Muscle of back (tissue), 11 donors: ENCODE data around the gene COTL1. TPM values are rescaled to one million over a fixed set of nuclear protein-coding genes. Genes with fewer than 3 reads are reported as not detected.
A peak's percentile ranks its signal among the peaks of the same experiment; 100 is the strongest.

Source experiments
- DNase-seq, 3 donors: peaks; one replicate each; pipeline versions ENCODE4 v3.0.0 to v3.0.0-alpha.2; 2013
- polyA plus RNA-seq, 10 donors: library from polyadenylated mRNA; unstranded; fragments of 120-200 nt; gene quantifications; one replicate each; pipeline ENCODE4 v1.2.1, GENCODE V29; 2013; ENCODE audit not compliant: insufficient read length in 10 of 10

Gene COTL1
- polyA plus RNA-seq, 10 donors = 23.0 to 43.3 (median 28.5) TPM

GRCh38 chr16:84598360-84598759 is 19.5 kb downstream of the COTL1 start:
- no peak for DNase-seq

DNA sequence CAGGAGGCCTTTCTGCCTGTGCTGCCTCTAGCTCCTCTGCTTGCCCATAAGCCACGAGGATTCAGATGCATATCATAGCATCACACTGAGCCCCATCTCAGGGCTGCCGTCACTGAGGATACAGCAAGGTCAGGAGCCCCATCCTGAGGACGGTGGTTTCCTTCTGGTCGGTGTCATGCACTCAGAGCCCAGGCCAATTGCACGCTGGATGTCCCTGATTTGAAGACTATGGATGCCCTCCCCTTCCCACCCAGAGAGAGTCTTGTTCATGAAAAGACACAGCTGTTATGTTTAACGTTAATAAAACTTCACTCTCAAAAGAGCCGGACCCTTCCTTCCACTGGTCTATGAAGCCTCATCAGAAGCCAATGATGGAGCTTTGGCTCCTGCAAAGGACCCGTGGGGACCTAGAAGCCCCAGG is 19.9 kb downstream of the COTL1 start:
- peak in 1 of 3 donors; percentile 31 for DNase-seq

GRCh38 chr16:84597528-84597896 is 20.4 kb downstream of the COTL1 start:
- DNase-seq = peak in 1 of 3 donors; percentile 35

DNA sequence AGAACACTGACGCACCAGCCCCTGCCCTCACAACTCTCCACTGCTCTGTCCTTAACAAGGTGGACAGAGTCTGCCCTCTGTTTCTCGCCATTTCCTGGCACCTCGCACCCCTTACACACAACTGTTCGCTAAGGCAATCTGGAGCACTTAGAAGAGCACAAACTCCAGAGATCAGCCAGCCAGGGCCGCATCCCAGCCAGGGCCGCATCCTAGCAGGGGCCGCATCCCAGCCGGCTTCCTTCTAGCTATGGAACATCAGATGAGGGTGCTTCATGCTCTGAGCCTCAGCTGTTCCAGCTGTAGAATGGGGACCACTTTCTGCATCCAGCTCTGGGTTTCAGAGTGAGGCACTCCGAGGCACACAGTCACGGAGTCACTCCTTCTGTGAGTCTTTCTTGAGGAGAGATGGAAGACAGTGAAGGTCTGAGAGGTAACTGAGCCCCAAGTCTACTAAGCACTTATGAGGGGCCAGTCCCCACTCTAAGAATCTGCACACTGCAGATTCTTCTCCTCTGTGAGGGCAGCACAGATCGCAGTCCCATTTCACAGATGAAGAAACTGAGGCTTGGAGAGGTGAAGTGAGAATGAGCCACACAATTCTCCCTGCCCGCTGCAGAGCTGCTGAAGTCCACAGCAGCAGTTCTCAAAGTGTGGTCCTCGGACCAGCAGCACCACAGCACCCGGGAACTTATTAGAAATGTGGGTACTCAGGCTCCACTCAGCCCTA is 20.9 kb downstream of the COTL1 start:
- no peak for DNase-seq

GRCh38 chr16:84596161-84596560 is 21.7 kb downstream of the COTL1 start:
- no peak for DNase-seq

GRCh38 chr16:84595052-84595481 is 22.8 kb downstream of the COTL1 start:
- no peak for DNase-seq

GRCh38 chr16:84594725-84595038 is 23.2 kb downstream of the COTL1 start:
- no peak for DNase-seq

DNA sequence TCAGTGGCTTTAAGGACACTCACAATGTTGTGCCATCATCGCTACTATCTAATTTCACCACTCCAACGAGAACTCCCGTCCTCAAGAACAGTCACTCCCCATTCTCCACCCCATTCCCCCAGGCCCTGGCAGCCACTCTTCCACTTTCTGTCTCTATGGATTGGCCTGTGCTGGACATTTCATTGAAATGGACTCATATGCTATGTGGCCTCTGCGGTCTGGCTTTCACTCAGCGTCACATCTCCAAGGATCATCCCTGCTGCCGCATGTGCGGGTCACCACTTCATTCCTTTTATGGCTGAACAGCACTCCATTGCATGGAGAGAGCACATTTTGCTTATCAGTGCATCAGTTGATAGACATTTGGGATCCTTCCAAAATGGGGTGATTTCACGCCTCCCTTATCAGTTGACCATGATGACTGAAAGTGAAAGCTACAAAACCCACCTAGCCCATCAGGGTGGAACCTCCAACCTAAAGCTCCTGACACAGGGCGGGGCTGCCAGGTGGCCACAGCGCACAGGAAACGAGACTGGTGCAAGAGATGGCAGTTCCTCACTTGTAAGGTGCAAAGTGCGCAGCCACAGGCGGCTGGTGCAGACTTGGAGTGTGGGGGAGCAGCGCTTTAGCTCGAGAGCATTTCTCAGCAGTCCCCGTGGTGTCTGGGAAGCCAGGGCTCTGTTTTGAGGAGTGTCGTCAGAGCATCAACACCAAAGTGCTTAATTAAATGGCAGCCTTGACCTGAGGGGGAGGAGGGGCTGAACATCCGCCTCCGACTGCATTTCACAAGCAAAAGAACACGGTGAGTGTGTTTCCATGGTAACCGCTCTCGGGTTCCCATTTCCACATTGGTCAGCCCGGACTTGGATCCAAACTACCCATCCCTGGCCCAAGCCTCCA is 23.8 kb downstream of the COTL1 start:
- DNase-seq = peak in 1 of 3 donors; percentile 25

- DNase-seq = no peak
These were observed 25.2 kb downstream of the COTL1 start for GRCh38 chr16:84592718-84593117.

- no peak for DNase-seq
These were observed 27.7 kb downstream of the COTL1 start for GRCh38 chr16:84589975-84590719.

DNA sequence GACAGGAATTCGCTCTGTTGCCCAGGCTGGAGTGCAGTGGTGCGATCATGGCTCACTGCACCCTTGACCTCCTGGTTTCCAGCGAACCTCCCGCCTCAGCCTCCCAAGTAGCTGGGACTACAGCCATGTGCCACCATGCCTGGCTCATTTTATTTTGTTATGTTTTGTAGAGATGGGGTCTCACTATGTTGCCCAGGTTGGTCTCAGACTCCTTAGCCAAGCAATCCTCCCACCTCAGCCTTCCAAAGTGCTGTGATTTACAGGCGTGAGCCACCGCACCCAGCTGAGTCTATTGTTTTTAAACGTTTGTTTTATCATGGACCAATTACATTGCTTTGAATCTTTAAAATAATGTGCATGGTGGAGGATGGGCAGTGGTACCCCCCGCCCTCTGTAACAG is 28.9 kb downstream of the COTL1 start:
- no peak for DNase-seq

- peak in 1 of 3 donors; percentile 52 for DNase-seq
These were observed 32.0 kb downstream of the COTL1 start for GRCh38 chr16:84585886-84586285.

DNA sequence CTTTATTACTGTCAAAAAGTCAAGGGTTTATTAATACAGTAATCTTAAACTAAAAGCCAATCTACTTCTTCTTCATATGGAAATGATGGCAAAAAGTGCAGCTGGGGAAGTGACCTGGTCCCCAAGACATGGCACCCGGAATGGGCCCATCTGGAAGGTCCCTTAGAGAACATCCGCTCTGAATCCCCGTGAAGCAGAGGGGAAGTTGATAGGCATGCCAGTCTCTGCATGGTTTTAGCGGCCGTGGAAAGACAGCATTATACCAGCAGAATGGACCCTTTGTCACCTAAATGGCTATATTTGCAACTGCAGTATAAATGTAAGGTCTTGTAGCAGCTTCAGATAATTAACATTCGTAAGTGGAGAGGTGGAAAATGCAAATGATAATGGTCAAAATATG is 32.4 kb downstream of the COTL1 start:
- no peak for DNase-seq

DNA sequence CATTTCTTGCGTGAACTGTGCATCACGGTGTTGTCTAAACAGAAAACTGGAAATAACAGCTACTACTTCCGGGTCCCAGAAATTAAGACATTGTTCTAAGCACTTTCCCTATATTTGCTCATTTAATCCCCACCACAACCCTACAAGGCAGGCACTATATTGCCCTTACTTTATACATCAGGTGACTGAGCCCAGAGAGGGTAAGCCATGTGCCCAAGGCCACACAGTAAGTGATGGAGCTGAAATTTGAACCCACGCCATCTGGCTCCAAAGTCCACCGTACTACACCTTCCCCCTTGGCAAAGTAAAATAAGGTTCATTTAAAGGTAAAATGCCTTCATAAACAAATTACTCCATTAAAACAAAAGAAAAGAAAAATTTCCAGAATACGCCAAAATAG is 33.2 kb downstream of the COTL1 start:
- DNase-seq = no peak

GRCh38 chr16:84583995-84584394 is 33.9 kb downstream of the COTL1 start:
- DNase-seq = peak in 1 of 3 donors; percentile 43

DNA sequence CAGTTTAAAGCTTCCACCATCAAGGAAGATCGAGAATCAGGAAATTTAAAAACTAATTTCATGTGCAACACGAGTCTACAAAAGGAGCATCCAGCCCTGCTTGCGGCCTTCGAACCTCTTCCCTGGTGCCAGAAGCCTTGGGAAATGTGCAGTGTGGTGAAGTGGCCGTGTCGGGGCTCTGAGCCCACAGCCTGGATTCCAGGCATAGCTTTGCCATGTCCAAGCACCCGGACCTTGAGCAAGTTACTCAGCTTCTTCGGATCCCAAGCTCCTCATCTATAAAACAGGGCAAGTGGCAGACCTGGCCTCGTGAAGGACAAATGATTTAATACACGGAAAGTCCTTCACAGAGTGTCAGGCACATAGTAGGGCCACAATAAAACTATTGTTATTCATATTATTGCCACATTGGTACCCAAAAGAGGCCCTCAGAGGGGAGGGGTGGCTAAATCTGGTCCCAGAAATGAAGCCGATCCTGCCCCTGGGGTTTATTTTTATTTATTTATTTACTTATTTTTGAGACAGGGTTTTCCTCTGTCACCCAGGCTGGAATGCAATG is 34.8 kb downstream of the COTL1 start:
- DNase-seq = no peak

DNA sequence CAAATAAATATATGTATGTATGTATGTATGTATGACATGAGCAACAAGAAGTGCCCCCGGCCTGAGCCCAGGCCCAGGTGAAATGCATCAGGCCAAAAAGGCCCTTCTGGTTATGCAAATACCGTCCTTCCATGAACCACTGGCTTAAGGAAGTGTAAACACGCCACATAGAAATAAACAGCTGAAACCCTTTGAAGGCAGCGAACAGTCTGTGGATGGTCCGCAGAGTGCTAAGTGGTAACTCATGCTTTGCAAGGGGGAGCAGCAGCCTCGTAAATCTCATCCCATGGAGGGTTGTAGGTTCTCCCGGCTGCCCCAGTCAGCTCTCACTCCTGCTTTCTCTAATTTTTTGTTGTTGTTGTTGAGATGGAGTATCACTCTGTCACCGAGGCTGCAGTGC is 36.7 kb downstream of the COTL1 start:
- no peak for DNase-seq

- DNase-seq = no peak
These were observed 37.9 kb downstream of the COTL1 start for GRCh38 chr16:84579936-84580335.

DNA sequence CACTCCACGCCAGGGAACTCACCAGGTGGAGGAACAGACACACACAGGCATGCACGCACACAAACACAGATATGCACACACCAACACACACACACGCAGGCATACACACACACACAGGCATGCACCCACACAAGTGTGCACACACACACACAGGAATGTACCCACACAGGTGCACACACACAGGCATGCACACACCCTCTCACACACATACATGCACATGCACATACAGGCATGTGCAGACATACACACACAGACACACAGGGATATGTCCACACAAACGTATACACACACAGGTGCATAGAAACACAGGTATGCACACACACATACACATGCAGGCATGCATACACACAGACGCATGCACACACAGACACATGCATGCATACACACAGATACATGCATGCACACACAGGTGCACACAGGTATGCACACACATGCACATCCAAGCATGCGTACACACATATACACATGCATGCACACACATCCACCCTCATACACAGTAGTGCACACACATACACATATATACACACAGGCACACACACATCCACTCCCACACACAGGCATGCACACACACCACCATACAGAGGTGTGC is 39.2 kb downstream of the COTL1 start:
- DNase-seq = no peak

- no peak for DNase-seq
These were observed 40.7 kb downstream of the COTL1 start for GRCh38 chr16:84577034-84577803.

DNA sequence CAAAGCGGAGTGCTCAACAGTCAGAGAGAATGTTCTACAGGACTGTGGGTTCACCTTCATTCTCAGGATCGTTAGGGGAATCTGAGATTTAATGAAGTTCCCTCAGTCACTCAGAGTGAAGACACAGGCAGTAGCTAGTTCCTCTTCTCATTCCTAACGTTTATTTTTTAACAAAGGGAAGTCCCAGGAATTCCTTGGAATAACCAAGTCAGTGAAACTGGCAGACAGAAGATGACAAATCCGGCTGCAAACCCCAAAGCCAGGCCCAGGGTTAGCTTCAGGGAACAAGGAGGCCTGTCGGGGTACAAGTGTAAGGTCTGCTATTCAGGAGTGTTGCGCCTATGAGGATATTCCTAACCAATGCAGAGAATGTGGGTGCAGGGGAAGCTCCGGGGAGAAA is 42.0 kb downstream of the COTL1 start:
- no peak for DNase-seq
